GM19455 (cell line): ENCODE data around the gene NNAT.

Experiments
- ATAC-seq: cut with Tn5 transposase; IDR thresholded peaks from one replicate; pipeline ENCODE4 v1.9.1; 2021; ENCODE audit not compliant: unreplicated experiment

NNAT gene

DNA sequence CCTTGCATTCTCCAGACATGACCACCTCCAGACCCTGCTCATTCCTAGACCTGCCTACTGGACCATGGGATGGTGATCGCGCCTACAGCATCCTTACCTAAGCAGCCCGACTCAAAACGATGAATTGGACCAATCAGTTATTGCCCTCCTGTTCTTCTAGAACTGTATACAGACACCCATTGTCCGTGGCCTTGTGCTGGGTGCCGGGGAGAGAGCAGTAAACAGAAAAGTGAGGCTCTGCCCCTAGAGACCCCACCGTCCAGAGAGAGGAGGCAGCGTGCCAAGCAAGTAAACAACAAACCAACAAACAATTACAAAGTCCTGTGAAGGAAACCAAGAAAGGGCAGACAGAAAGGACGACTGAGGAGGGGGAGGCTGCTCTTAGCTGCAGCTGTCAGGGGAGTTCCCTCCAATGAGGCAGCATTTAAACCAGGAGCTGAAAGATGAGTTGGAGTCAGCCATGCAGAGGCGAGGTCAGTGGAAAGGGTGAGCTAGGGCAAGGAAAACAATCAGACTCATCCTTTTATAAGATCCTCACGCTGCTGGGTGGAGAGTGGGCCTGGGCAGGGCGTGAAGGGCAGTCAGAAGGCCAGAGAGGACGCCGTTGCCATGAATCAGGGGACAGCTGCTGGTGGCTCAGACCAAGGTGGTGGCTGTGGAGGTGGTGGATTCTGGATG, 44.2 kb downstream of the NNAT start:
- no peak for ATAC-seq

DNA sequence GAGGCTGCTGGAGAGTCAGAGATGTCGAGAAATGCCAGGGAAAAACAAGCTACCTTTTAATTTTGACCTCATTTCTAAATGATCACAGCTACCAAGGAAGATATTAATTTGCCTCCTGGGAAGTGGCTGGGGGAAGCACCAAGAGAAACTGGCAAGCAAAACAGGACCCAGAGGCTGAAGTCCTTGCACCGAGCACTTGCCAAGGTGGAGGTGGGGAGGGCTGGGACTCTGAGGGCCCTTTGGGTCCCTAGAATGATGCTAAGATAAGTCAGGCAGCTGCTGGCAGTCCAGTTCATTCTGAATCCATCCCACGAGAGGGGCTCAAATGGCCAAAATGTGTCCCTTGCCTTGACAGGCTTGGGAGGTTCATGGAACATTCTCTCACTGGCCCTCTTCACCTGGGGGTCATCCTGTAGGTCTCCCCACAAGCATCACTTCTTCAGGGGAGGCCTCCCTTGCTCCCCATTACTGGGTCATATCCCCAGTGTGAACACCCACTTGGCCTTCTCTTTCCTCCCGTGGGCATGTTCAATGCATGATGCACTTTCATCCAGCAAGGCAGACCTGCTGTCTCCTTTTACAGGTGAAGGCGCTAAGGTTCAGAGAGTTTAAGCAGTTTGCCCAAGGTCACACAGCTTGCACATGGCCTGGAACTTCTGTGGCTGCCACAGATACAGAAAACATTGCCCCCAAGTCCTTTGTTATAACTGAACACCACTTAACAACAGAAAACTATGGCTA, 45.7 kb downstream of the NNAT start:
- no peak for ATAC-seq

DNA sequence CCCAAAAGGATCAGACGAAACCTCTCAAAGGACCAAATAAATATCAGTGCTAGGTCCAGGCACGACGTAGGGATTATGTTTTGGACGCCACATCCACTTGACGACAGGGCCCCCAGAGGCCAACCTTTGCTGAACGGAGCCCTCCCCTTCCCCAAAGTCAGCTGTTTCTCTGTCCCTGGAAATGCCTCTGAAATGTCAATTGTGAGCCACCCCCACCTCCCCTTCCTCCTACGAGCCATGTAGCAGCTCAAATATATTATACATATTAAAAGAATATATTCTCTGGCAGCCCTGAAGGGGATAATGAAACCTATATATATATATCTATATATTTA, 46.2 kb downstream of the NNAT start:
- ATAC-seq: no peak

DNA sequence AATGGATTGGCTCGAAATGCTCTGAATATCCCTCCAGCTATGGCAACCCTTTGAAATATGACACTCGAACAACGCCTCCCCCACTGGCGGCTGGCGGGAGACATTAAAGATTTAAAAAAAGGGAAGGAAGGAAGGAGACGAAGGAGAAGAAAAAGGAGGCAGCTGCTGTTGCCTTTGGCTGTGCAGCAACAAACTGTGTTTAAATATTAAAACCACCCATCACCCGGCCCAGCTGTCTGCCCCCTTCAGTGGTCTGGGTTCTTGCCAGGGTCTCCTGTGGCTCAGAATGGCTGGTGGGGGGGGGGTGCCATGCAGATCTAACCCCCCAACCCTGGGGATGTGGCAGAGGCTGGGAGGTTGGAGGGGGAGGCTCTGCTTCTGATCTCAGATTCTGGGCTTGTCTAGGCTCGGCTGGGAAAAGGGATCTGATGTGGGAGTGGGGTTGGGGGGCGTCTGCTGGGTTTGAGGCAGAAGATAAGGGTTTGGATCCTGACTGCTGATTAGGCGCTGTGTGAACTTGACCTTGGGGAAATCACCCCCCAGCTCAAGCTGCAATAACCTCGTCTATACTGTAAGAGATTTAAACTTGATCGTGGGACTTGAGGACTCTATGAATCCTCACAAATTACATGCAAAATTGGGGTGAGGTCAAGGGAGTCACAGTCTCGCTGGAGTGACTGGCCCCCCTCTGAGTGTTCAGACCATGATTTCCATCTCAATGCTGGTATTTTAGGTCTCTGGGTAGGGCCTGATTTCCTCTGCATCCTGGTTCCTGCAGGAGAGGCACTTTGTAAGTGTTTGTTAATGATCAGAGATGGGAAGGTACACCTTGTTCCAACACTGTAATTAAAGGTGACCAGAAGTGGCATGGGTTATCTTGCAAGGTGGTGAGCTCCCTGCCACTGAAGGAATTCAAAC, 46.9 kb downstream of the NNAT start:
- no peak for ATAC-seq

DNA sequence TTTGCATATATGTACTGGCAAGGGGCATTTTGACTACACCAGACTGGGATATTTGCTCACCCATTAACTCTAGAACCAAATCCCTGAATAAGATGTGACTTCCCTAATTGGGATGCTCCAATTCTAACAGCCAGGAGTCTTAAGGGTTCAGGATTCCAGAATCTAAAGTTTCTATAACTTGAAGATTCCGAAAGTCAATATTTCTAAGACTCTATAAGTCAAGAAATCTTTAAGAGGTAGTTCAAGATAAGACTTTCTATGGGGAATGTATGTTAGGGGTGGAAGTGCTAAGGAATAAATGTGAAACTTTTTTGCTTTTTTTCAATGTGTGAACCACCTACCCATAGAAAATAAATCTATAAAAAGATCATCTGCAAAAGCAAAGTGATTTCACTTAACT, 49.4 kb downstream of the NNAT start:
- no peak for ATAC-seq

DNA sequence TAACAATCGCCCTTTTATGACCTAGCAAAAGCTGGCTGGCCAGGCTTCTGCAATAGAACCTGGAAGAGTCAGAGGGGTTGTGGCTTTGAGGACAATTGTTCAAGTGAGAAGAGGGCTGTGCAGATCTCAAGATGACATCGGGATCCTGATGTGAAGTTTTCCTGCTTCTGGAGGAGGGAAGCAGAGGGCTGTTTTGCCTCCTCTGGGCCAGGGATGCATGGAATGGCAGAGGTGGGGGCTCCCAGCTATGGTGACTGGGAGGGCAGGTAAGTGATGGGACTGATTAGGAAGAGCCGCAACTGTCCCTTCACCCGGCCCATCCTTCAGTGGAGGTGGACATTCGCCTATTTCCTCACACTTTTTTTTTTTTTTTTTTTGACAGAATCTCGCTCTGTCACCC, 50.0 kb downstream of the NNAT start:
- ATAC-seq: no peak
